HG03280 (cell line): ENCODE results near the gene UCK2.

ENCODE experiments used
- ATAC-seq: cut with Tn5 transposase; IDR thresholded peaks from one replicate; pipeline ENCODE4 v1.9.1; 2021; ENCODE audit warnings: mild to moderate bottlenecking, moderate library complexity; ENCODE audit not compliant: unreplicated experiment

The UCK2 gene

GRCh38 chr1:165928075-165928731 lies 100.8 kb downstream of the UCK2 start:
- ATAC-seq = no peak

- ATAC-seq = no peak
These were observed 103.5 kb downstream of the UCK2 start for GRCh38 chr1:165930961-165931360.

- no peak for ATAC-seq
These were observed 106.2 kb downstream of the UCK2 start for GRCh38 chr1:165933446-165934170.

- no peak for ATAC-seq
These were observed 109.1 kb downstream of the UCK2 start for GRCh38 chr1:165936542-165936941.

GRCh38 chr1:165937829-165938228 lies 110.4 kb downstream of the UCK2 start:
- ATAC-seq = no peak

- ATAC-seq = no peak
These were observed 111.4 kb downstream of the UCK2 start for GRCh38 chr1:165938844-165939243.

GRCh38 chr1:165941531-165941930 lies 114.1 kb downstream of the UCK2 start:
- ATAC-seq = no peak

- no peak for ATAC-seq
These were observed 114.6 kb downstream of the UCK2 start for GRCh38 chr1:165942062-165942461.

GRCh38 chr1:165942927-165943597 lies 115.6 kb downstream of the UCK2 start:
- no peak for ATAC-seq

- no peak for ATAC-seq
These were observed 118.5 kb downstream of the UCK2 start for GRCh38 chr1:165945911-165946310.

GRCh38 chr1:165947797-165948455 lies 120.5 kb downstream of the UCK2 start:
- ATAC-seq = no peak

- ATAC-seq = no peak
These were observed 122.1 kb downstream of the UCK2 start for GRCh38 chr1:165949335-165950130.

- ATAC-seq = no peak
These were observed 127.5 kb downstream of the UCK2 start for GRCh38 chr1:165954940-165955339.

- no peak for ATAC-seq
These were observed 130.9 kb downstream of the UCK2 start for GRCh38 chr1:165958306-165958705.

- no peak for ATAC-seq
These were observed 132.7 kb downstream of the UCK2 start for GRCh38 chr1:165960136-165960535.

- no peak for ATAC-seq
These were observed 133.5 kb downstream of the UCK2 start for GRCh38 chr1:165960881-165961280.
